Panc1 (cell line): ENCODE measurements around the gene NFKBIL1. TPM values are rescaled to one million over a fixed set of nuclear protein-coding genes. Genes with fewer than 3 reads are reported as not detected.

Source experiments
- ATAC-seq: fragments of 200-7000 bp; cut with Tn5 transposase; 2 replicates; pipeline ENCODE4 v1.9.1; 2020; ENCODE audit warnings: mild to moderate bottlenecking, moderate library complexity
- BruUV-seq: library from RNA; stranded (reverse); fragments of 400-500 nt; replicated peaks from 2 replicates; lab custom pipeline; 2021; lab: Mats Ljungman, UMichigan
- CTCF ChIA-PET: fragments of 300-600 bp; sonication (Branson Sonifier 250); formaldehyde crosslinking; loops from one replicate; lab custom pipeline; 2022; ENCODE audit warnings: antibody characterized with exemption; lab: Charles Lee
- POLR2A ChIA-PET: fragments of 300-600 bp; sonication (Branson Sonifier 250); formaldehyde crosslinking; loops from one replicate; lab custom pipeline; 2022; ENCODE audit warnings: antibody characterized with exemption; lab: Charles Lee
- DNase-seq: peaks from one replicate; pipeline ENCODE4 v3.0.0-alpha.2; 2010; ENCODE audit warnings: low read depth, low spot score
- H3K27ac ChIP-seq: 2 replicates; pipeline ENCODE4 v1.5.1; 2011; ENCODE audit warnings: mild to moderate bottlenecking, low read length, inconsistent platforms
- H3K27me3 ChIP-seq: fragments of 200-500 bp; sonication (Bioruptor generic); 2 replicates; pipeline ENCODE4 v1.6.0; 2014; ENCODE audit warnings: low read length, inconsistent platforms; ENCODE audit not compliant: control insufficient read depth, insufficient read depth
- H3K36me3 ChIP-seq: fragments of 200-500 bp; sonication (Bioruptor generic); 2 replicates; pipeline ENCODE4 v1.5.1; 2014; ENCODE audit warnings: inconsistent platforms, mild to moderate bottlenecking, low read length, moderate library complexity; ENCODE audit not compliant: control insufficient read depth, insufficient read depth
- H3K4me1 ChIP-seq: 2 replicates; pipeline ENCODE4 v1.5.1; 2011; ENCODE audit warnings: inconsistent platforms, mild to moderate bottlenecking, low read length, moderate library complexity; ENCODE audit not compliant: control insufficient read depth, insufficient read depth
- H3K4me3 ChIP-seq, 2 experiments: 2 replicates each; pipeline ENCODE4 v1.5.1; 2011 to 2012; ENCODE audit warnings: low read depth in 2 of 2, low read length in 2 of 2, mild to moderate bottlenecking in 2 of 2, inconsistent platforms in 1 of 2, moderate library complexity in 1 of 2
- H3K9me3 ChIP-seq: fragments of 200-500 bp; sonication (Bioruptor generic); 2 replicates; pipeline ENCODE4 v1.5.1; 2014; ENCODE audit warnings: low read depth, mild to moderate bottlenecking, inconsistent platforms, low read length, moderate library complexity; ENCODE audit not compliant: control insufficient read depth, insufficient read depth
- POLR2AphosphoS5 ChIP-seq: IDR thresholded peaks from 2 replicates; pipeline ENCODE4 v1.6.1; 2012; ENCODE audit warnings: mild to moderate bottlenecking, low read depth, low read length, moderate library complexity
- REST ChIP-seq, 2 experiments: IDR thresholded peaks; 2 replicates each; pipeline ENCODE4 v1.6.1; 2011 to 2012; ENCODE audit warnings: low read depth in 2 of 2, control low read depth in 1 of 2, low read length in 1 of 2, mild to moderate bottlenecking in 1 of 2, moderate library complexity in 1 of 2; ENCODE audit not compliant: insufficient read depth in 1 of 2
- SIN3A ChIP-seq: IDR thresholded peaks from 2 replicates; pipeline ENCODE4 v1.6.1; 2012; ENCODE audit warnings: low read depth, mild to moderate bottlenecking, low read length, moderate library complexity, borderline replicate concordance; ENCODE audit not compliant: insufficient read depth
- TCF7L2 ChIP-seq: IDR thresholded peaks from 2 replicates; pipeline ENCODE4 v1.6.1; 2011; ENCODE audit warnings: mild to moderate bottlenecking, low read depth, low read length, inconsistent platforms
- in situ Hi-C: cut with HindIII; loops from 2 replicates; pipeline ENCODE4 v1.10.0; 2016; ENCODE audit warnings: low sequenced_read_pairs, low pct_unique_long_range_greater_than_20kb
- intact Hi-C: fragments of 100-400 bp; cut with micrococcal nuclease; formaldehyde crosslinking; loops from one replicate; pipeline ENCODE4 v1.10.0; 2022; ENCODE audit not compliant: unreplicated experiment
- total RNA-seq: library from RNA; stranded (reverse); gene quantifications from one replicate; pipeline ENCODE4 v1.2.1, GENCODE V29; 2021; ENCODE audit not compliant: unreplicated experiment
- TF ChIP-seq, protein P1 (sequence below): fragments of 450-650 bp; IDR thresholded peaks from 2 replicates; pipeline ENCODE4 v1.5.1; 2017; ENCODE audit warnings: mild to moderate bottlenecking

NFKBIL1 gene
- total RNA-seq, 1 experiment from 2014 or later, result 27.9 TPM

DNA sequence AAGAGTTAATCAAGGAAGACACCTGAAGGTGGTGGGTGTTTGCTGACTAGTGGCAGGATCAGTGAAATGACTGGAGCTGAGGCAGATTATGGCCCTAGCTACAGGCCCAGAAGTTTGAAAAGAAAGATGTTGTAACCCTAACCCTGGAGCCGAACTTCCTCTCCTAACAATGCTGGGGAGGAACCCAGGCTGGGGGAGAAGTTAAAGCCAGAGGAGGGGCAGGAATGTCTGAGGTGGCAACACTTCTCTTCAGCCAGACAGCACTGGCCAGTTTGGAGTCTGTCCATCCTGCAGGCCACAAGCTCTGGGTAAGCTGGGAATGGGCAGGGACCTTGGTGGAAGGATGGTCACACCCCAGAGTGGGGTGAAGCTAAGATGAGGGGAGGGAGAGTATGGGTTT, 38.6 kb downstream of the NFKBIL1 start, which contains the start of gene LST1:
Gene LST1 (plus strand): TSS at position 270 of the 400 bp plus-strand sequence. CDS start 1,023 bp downstream, outside the sequence.
- ChIA-PET POLR2A (no interaction called here), CTCF (interaction anchor here (0.6 kb wide), 1 partner anchor 12 kb away, joined by 3 read pairs; no protein-coding TSS in a partner anchor)
- Histone ChIP-seq H3K9me3 (no peaks in the 10 kb centered on the region), H3K36me3 (no peaks in the 10 kb centered on the region), H3K4me3 (no peak within 1 kb of the TSS), H3K4me1 (0 out of 2 replicates have a peak, but pooled peaks cover 3% of the 10 kb centered on the region), H3K27me3 (no peaks in the 10 kb centered on the region), H3K27ac (no peak within 1 kb of the TSS)
- no TSS peak for BruUV-seq
- in situ Hi-C loops, result no loop called here
- TF ChIP-seq POLR2AphosphoS5, result no peak
- no peak for TF ChIP-seq SIN3A
- no peak for TF ChIP-seq REST (IDR thresholded peaks at IDR 0.05; ENCODE audit: insufficient read depth in 1 of 2, low read depth in 2 of 2, low read length in 1 of 2)
- TF ChIP-seq, protein P1, sequence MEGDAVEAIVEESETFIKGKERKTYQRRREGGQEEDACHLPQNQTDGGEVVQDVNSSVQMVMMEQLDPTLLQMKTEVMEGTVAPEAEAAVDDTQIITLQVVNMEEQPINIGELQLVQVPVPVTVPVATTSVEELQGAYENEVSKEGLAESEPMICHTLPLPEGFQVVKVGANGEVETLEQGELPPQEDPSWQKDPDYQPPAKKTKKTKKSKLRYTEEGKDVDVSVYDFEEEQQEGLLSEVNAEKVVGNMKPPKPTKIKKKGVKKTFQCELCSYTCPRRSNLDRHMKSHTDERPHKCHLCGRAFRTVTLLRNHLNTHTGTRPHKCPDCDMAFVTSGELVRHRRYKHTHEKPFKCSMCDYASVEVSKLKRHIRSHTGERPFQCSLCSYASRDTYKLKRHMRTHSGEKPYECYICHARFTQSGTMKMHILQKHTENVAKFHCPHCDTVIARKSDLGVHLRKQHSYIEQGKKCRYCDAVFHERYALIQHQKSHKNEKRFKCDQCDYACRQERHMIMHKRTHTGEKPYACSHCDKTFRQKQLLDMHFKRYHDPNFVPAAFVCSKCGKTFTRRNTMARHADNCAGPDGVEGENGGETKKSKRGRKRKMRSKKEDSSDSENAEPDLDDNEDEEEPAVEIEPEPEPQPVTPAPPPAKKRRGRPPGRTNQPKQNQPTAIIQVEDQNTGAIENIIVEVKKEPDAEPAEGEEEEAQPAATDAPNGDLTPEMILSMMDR, result no peak
- no peak for TF ChIP-seq TCF7L2
- no peak for DNase-seq
- no peak for ATAC-seq
- intact Hi-C loops, result no loop called here

DNA sequence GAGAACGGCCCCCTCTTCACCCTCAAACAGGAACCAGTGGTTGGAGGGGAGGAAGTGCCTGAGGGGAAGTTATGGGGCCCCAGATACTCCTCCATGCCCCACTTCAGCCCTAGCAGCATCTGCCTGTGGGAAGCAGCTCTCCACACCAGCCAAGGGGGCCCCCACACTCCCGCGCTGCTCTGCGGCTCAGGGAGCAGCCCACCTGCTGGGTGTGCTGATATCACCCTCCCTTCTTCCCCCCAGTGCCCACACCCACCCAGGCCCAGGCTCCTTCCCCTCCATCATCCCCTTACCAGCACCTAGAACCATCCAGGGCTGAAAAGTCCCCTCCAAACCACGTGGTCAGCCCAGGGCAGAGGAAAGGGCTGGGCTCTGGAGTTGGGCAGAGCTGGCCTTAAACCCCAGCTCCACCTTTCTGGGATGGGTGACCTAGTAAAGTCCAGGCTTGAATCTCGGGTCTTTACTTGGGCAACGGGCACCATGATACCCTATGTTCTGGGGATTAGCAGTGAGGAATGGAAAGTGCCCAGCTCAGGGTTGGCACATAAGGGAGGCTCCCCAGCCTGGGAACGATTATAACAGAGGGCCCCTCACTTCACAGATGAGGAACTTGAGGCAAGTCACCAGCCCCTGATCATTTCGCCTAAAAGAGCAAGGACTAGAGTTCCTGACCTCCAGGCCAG, 39.3 kb downstream of the NFKBIL1 start:
- in situ Hi-C loops, result no loop called here
- CTCF ChIA-PET, result interaction anchor here (1.5 kb wide), 1 partner anchor 36 kb away, joined by 7 read pairs; no protein-coding TSS in a partner anchor
- TF ChIP-seq SIN3A, result no peak
- TF ChIP-seq, protein P1, result no peak
- no peak for TF ChIP-seq POLR2AphosphoS5
- TF ChIP-seq REST (IDR thresholded peaks at IDR 0.05; ENCODE audit: insufficient read depth in 1 of 2, low read depth in 2 of 2, low read length in 1 of 2), result no peak
- no peak for TF ChIP-seq TCF7L2
- intact Hi-C loops, result no loop called here
- Histone ChIP-seq H3K36me3 (no peaks in the 10 kb centered on the region), H3K4me3 (no peak overlapping the region), H3K27ac (no peak overlapping the region), H3K4me1 (0 out of 2 replicates have a peak, but pooled peaks cover 3% of the 10 kb centered on the region), H3K9me3 (no peaks in the 10 kb centered on the region), H3K27me3 (no peaks in the 10 kb centered on the region)
- no TSS peak for BruUV-seq
- DNase-seq, result no peak
- POLR2A ChIA-PET, result no interaction called here
- no peak for ATAC-seq
